SU-DHL-6 (cell line): ENCODE results near the gene ABCD2.

ENCODE experiments used
- H2AFZ ChIP-seq: fragments of 200-600 bp; sonication (generic); 2 replicates; pipeline ENCODE4 v1.6.1; 2014; ENCODE audit warnings: low read depth, mild to moderate bottlenecking, moderate library complexity, mixed read lengths, antibody characterized with exemption, low read length; ENCODE audit not compliant: severe bottlenecking
- H3F3A ChIP-seq: fragments of 200-600 bp; shearing (Covaris generic); 2 replicates; pipeline ENCODE4 v1.6.0; 2016; ENCODE audit warnings: antibody characterized with exemption, mild to moderate bottlenecking; ENCODE audit not compliant: insufficient read depth
- H3K27ac ChIP-seq: fragments of 200-600 bp; sonication (generic); 2 replicates; pipeline ENCODE4 v1.5.1; 2016; ENCODE audit warnings: low read depth, mild to moderate bottlenecking, low read length, moderate library complexity, mixed read lengths
- H3K27me3 ChIP-seq: fragments of 200-600 bp; sonication (generic), shearing (Covaris generic); 2 replicates; pipeline ENCODE4 v1.6.0; 2014; ENCODE audit warnings: mild to moderate bottlenecking, low read length
- H3K36me3 ChIP-seq: fragments of 200-600 bp; sonication (generic); 2 replicates; pipeline ENCODE4 v1.6.1; 2014; ENCODE audit warnings: mild to moderate bottlenecking, low read length, mixed read lengths
- H3K4me2 ChIP-seq: fragments of 300-600, 200-600 bp; shearing (Covaris generic), sonication (generic); 2 replicates; pipeline ENCODE4 v1.6.0; 2014; ENCODE audit warnings: low read length, low read depth, mild to moderate bottlenecking; ENCODE audit not compliant: poor library complexity, severe bottlenecking
- H3K4me3 ChIP-seq: fragments of 200-600 bp; sonication (generic); 2 replicates; pipeline ENCODE4 v1.5.1; 2014; ENCODE audit warnings: antibody characterized with exemption, low read length, mild to moderate bottlenecking, mixed read lengths; ENCODE audit not compliant: insufficient read depth, poor library complexity, severe bottlenecking
- H3K79me2 ChIP-seq: fragments of 200-600 bp; sonication (generic); 2 replicates; pipeline ENCODE4 v1.6.1; 2014; ENCODE audit warnings: mild to moderate bottlenecking, low read length, moderate library complexity; ENCODE audit not compliant: insufficient read depth
- H3K9ac ChIP-seq: fragments of 200-600 bp; sonication (generic); 2 replicates; pipeline ENCODE4 v1.7.0; 2014; ENCODE audit warnings: mild to moderate bottlenecking, low read length
- H3K9me2 ChIP-seq: fragments of 200-600 bp; sonication (generic); replicated peaks from 2 replicates; pipeline ENCODE4 v1.6.1; 2014; ENCODE audit warnings: low read length; ENCODE audit not compliant: insufficient read depth
- H3K9me3 ChIP-seq: fragments of 200-600 bp; sonication (generic); 2 replicates; pipeline ENCODE4 v1.6.1; 2014; ENCODE audit warnings: low read length, mixed read lengths; ENCODE audit not compliant: insufficient read depth
- H4K20me1 ChIP-seq: fragments of 200-600 bp; sonication (generic); 2 replicates; pipeline ENCODE4 v1.6.1; 2014; ENCODE audit warnings: low read depth, mild to moderate bottlenecking, antibody characterized with exemption, low read length, moderate library complexity, mixed read lengths
- EZH2phosphoT487 ChIP-seq: fragments of 200-600 bp; sonication (generic), shearing (Covaris generic); conservative IDR thresholded peaks from 2 replicates; pipeline ENCODE4 v1.6.1; 2018; ENCODE audit warnings: mild to moderate bottlenecking, antibody characterized with exemption, low read length, moderate library complexity, mixed read lengths
- TF ChIP-seq, protein P1 (sequence below): fragments of 200-600 bp; sonication (generic); IDR thresholded peaks from one replicate; pipeline ENCODE4 v1.5.1; 2017; ENCODE audit warnings: antibody characterized with exemption, mild to moderate bottlenecking, low read length, moderate library complexity; ENCODE audit not compliant: insufficient read depth, poor library complexity, severe bottlenecking

ABCD2 gene

GRCh38 chr12:39616251-39616650, 3.4 kb downstream of the ABCD2 start:
- TF ChIP-seq EZH2phosphoT487, result no peak
- TF ChIP-seq, protein P1, sequence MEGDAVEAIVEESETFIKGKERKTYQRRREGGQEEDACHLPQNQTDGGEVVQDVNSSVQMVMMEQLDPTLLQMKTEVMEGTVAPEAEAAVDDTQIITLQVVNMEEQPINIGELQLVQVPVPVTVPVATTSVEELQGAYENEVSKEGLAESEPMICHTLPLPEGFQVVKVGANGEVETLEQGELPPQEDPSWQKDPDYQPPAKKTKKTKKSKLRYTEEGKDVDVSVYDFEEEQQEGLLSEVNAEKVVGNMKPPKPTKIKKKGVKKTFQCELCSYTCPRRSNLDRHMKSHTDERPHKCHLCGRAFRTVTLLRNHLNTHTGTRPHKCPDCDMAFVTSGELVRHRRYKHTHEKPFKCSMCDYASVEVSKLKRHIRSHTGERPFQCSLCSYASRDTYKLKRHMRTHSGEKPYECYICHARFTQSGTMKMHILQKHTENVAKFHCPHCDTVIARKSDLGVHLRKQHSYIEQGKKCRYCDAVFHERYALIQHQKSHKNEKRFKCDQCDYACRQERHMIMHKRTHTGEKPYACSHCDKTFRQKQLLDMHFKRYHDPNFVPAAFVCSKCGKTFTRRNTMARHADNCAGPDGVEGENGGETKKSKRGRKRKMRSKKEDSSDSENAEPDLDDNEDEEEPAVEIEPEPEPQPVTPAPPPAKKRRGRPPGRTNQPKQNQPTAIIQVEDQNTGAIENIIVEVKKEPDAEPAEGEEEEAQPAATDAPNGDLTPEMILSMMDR, result no peak
- H2AFZ ChIP-seq, result no peak overlapping the region
- H3F3A ChIP-seq, result peaks cover 23% of the 10 kb centered on the region
- H3K36me3 ChIP-seq, result no peaks in the 10 kb centered on the region
- H3K27me3 ChIP-seq, result no peaks in the 10 kb centered on the region
- H3K79me2 ChIP-seq, result no peaks in the 10 kb centered on the region
- H3K9me3 ChIP-seq, result no peaks in the 10 kb centered on the region
- peak overlapping the region; percentile 1 for H3K4me2 ChIP-seq
- H3K9me2 ChIP-seq, result no peaks in the 10 kb centered on the region
- no peak overlapping the region for H3K27ac ChIP-seq
- H3K4me3 ChIP-seq, result no peak overlapping the region
- no peak overlapping the region for H3K9ac ChIP-seq
- H4K20me1 ChIP-seq, result no peaks in the 10 kb centered on the region

DNA sequence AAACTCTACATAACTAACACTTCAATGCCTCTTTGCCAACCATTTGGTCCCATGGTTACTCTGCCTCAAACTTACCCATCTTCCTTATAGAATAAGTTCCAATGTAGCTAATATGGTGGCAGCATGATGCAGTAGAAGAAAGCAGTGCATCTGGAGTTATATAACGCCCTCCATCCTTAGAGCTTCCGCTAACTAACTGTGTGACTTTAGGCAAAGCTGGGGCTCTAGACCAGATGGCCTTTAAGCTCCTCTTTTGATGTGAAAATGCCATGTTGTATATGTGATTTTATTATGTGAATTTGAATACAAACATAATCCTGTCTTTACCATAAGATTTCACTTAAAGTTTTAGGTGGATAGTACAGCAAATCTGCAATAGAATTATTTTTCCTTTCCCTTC, 6.1 kb downstream of the ABCD2 start:
- Histone ChIP-seq H3K36me3 (no peaks in the 10 kb centered on the region), H3K79me2 (no peaks in the 10 kb centered on the region), H3K9me3 (no peaks in the 10 kb centered on the region), H3K4me2 (no peak overlapping the region), H3F3A (peaks cover 4% of the 10 kb centered on the region; the same call in 1 of the 2 replicates), H2AFZ (no peak overlapping the region), H3K27ac (no peak overlapping the region), H3K9me2 (no peaks in the 10 kb centered on the region), H3K4me3 (no peak overlapping the region), H3K27me3 (no peaks in the 10 kb centered on the region), H4K20me1 (no peaks in the 10 kb centered on the region), H3K9ac (no peak overlapping the region)
- no peak for TF ChIP-seq EZH2phosphoT487
- TF ChIP-seq, protein P1, result no peak

GRCh38 chr12:39612250-39612649, 7.4 kb downstream of the ABCD2 start:
- H3K9ac ChIP-seq, result no peak overlapping the region
- H3F3A ChIP-seq, result no peaks in the 10 kb centered on the region
- no peak overlapping the region for H3K4me2 ChIP-seq
- no peaks in the 10 kb centered on the region for H4K20me1 ChIP-seq
- no peaks in the 10 kb centered on the region for H3K9me2 ChIP-seq
- no peak for TF ChIP-seq EZH2phosphoT487
- TF ChIP-seq, protein P1, result no peak
- no peaks in the 10 kb centered on the region for H3K27me3 ChIP-seq
- no peaks in the 10 kb centered on the region for H3K9me3 ChIP-seq
- H3K4me3 ChIP-seq, result no peak overlapping the region
- no peak overlapping the region for H2AFZ ChIP-seq
- no peak overlapping the region for H3K27ac ChIP-seq
- no peaks in the 10 kb centered on the region for H3K36me3 ChIP-seq
- no peaks in the 10 kb centered on the region for H3K79me2 ChIP-seq

DNA sequence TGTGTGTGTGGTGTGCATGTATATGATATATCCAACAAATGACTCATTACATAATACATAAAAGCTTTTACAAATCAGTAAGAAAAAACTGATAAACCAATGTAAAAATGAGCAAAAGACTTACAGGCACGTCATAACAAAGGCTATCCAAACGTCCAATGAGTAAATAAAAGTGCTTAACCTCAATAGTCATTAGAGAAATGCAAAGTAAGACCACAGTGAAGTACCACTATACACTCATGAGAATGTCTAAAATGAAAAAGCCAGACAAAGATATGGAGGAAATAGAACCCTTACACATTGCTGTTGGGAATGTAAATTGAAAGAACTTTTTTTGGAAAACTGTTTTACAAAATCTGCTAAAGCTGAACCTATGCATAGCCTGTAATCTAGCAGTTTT, 7.8 kb downstream of the ABCD2 start:
- H3K4me2 ChIP-seq, result no peak overlapping the region
- no peak overlapping the region for H3K9ac ChIP-seq
- H2AFZ ChIP-seq, result no peak overlapping the region
- H4K20me1 ChIP-seq, result no peaks in the 10 kb centered on the region
- H3K9me2 ChIP-seq, result no peaks in the 10 kb centered on the region
- no peak for TF ChIP-seq EZH2phosphoT487
- TF ChIP-seq, protein P1, result no peak
- H3K79me2 ChIP-seq, result no peaks in the 10 kb centered on the region
- no peaks in the 10 kb centered on the region for H3K27me3 ChIP-seq
- no peaks in the 10 kb centered on the region for H3K36me3 ChIP-seq
- H3K27ac ChIP-seq, result no peak overlapping the region
- H3K4me3 ChIP-seq, result no peak overlapping the region
- no peaks in the 10 kb centered on the region for H3F3A ChIP-seq
- H3K9me3 ChIP-seq, result no peaks in the 10 kb centered on the region
